Activated CD4-positive, alpha-beta T cell treated with anti-CD3 and anti-CD28 coated beads, Interleukin-2, amount 10 ng/mL, durations not matched to agents 24 days and 14 days (primary cell): ENCODE data around the gene STIM1. TPM values are rescaled to one million over a fixed set of nuclear protein-coding genes. Genes with fewer than 3 reads are reported as not detected.

Experiments
- DNase-seq: peaks from one replicate; pipeline ENCODE4 v3.0.0; 2022
- H3K27ac Mint-ChIP-seq: one replicate; pipeline ENCODE4 v1.8.0; 2022; ENCODE audit warnings: mild to moderate bottlenecking, mixed read lengths
- H3K27me3 Mint-ChIP-seq: one replicate; pipeline ENCODE4 v1.8.0; 2022; ENCODE audit warnings: mixed read lengths
- H3K36me3 Mint-ChIP-seq: one replicate; pipeline ENCODE4 v1.8.0; 2022; ENCODE audit warnings: low read depth, mild to moderate bottlenecking, mixed read lengths
- H3K4me1 Mint-ChIP-seq: one replicate; pipeline ENCODE4 v1.8.0; 2021; ENCODE audit warnings: mixed read lengths
- H3K4me3 Mint-ChIP-seq: one replicate; pipeline ENCODE4 v1.8.0; 2022; ENCODE audit warnings: mild to moderate bottlenecking, moderate library complexity, mixed read lengths
- H3K9me3 Mint-ChIP-seq: one replicate; pipeline ENCODE4 v1.8.0; 2021; ENCODE audit warnings: mixed read lengths
- intact Hi-C: fragments of 100-400 bp; cut with micrococcal nuclease; formaldehyde crosslinking; loops from one replicate; pipeline ENCODE4 v1.15.1; 2023
- total RNA-seq: library from RNA; stranded (reverse); gene quantifications from 2 replicates; pipeline ENCODE4 v1.2.3, GENCODE V29; 2022

Gene STIM1
- total RNA-seq, 1 donor from 2014 or later: 63.4 TPM

- H3K27me3 Mint-ChIP-seq: no peaks in the 10 kb centered on the region
- H3K9me3 Mint-ChIP-seq: no peaks in the 10 kb centered on the region
- intact Hi-C loops: loop anchor here (1.0 to 5.0 kb wide), 5 partner anchors 85 to 248 kb away; no protein-coding TSS in a partner anchor
- DNase-seq: peak; percentile 88
- H3K27ac Mint-ChIP-seq: peak overlapping the region; percentile 5
- peaks cover 44% of the 10 kb centered on the region for H3K4me1 Mint-ChIP-seq
- H3K4me3 Mint-ChIP-seq: no peak overlapping the region
- H3K36me3 Mint-ChIP-seq: peaks cover 35% of the 10 kb centered on the region
Observed at GRCh38 chr11:4072668-4073285, 217.3 kb downstream of the STIM1 start.

GRCh38 chr11:4074266-4074665 is 218.8 kb downstream of the STIM1 start:
- H3K9me3 Mint-ChIP-seq: no peaks in the 10 kb centered on the region
- H3K4me3 Mint-ChIP-seq: no peak overlapping the region
- H3K27ac Mint-ChIP-seq: no peak overlapping the region
- peaks cover 31% of the 10 kb centered on the region for H3K4me1 Mint-ChIP-seq
- no peak for DNase-seq
- intact Hi-C loops: loop anchor here (5.0 kb wide), 1 partner anchor 87 kb away; no protein-coding TSS in a partner anchor
- H3K27me3 Mint-ChIP-seq: no peaks in the 10 kb centered on the region
- H3K36me3 Mint-ChIP-seq: peaks cover 31% of the 10 kb centered on the region

- Mint-ChIP-seq H3K27me3 (no peaks in the 10 kb centered on the region), H3K27ac (no peak overlapping the region), H3K4me3 (no peak overlapping the region), H3K36me3 (peaks cover 34% of the 10 kb centered on the region), H3K9me3 (no peaks in the 10 kb centered on the region), H3K4me1 (peaks cover 17% of the 10 kb centered on the region)
- DNase-seq: no peak
- intact Hi-C loops: no loop called here
Observed at GRCh38 chr11:4076774-4077173, 221.3 kb downstream of the STIM1 start.

- Mint-ChIP-seq H3K4me1 (peaks cover 20% of the 10 kb centered on the region), H3K4me3 (no peak overlapping the region), H3K27me3 (no peaks in the 10 kb centered on the region), H3K27ac (peak overlapping the region; percentile 30), H3K36me3 (peaks cover 54% of the 10 kb centered on the region), H3K9me3 (no peaks in the 10 kb centered on the region)
- no peak for DNase-seq
- intact Hi-C loops: no loop called here
Observed at GRCh38 chr11:4083198-4083597, 227.7 kb downstream of the STIM1 start.

- peaks cover 29% of the 10 kb centered on the region for H3K4me1 Mint-ChIP-seq
- H3K4me3 Mint-ChIP-seq: no peak overlapping the region
- peaks cover 60% of the 10 kb centered on the region for H3K36me3 Mint-ChIP-seq
- H3K27ac Mint-ChIP-seq: no peak overlapping the region
- H3K27me3 Mint-ChIP-seq: no peaks in the 10 kb centered on the region
- H3K9me3 Mint-ChIP-seq: no peaks in the 10 kb centered on the region
- intact Hi-C loops: no loop called here
- no peak for DNase-seq
Observed at GRCh38 chr11:4084406-4085125, 229.1 kb downstream of the STIM1 start.

GRCh38 chr11:4085575-4085974 is 230.1 kb downstream of the STIM1 start:
- H3K9me3 Mint-ChIP-seq: no peaks in the 10 kb centered on the region
- intact Hi-C loops: no loop called here
- peaks cover 39% of the 10 kb centered on the region for H3K4me1 Mint-ChIP-seq
- no peak overlapping the region for H3K27ac Mint-ChIP-seq
- no peak overlapping the region for H3K4me3 Mint-ChIP-seq
- H3K27me3 Mint-ChIP-seq: no peaks in the 10 kb centered on the region
- H3K36me3 Mint-ChIP-seq: peaks cover 66% of the 10 kb centered on the region
- DNase-seq: no peak

GRCh38 chr11:4086575-4087353 is 231.3 kb downstream of the STIM1 start:
- Mint-ChIP-seq H3K27ac (peak overlapping the region; percentile 58), H3K27me3 (no peaks in the 10 kb centered on the region), H3K4me3 (no peak overlapping the region), H3K9me3 (no peaks in the 10 kb centered on the region), H3K4me1 (peaks cover 51% of the 10 kb centered on the region), H3K36me3 (peaks cover 63% of the 10 kb centered on the region)
- no peak for DNase-seq
- intact Hi-C loops: no loop called here

GRCh38 chr11:4087551-4087950 is 232.1 kb downstream of the STIM1 start:
- peaks cover 64% of the 10 kb centered on the region for H3K36me3 Mint-ChIP-seq
- H3K27ac Mint-ChIP-seq: peak overlapping the region; percentile 58
- peaks cover 59% of the 10 kb centered on the region for H3K4me1 Mint-ChIP-seq
- H3K27me3 Mint-ChIP-seq: no peaks in the 10 kb centered on the region
- H3K4me3 Mint-ChIP-seq: no peak overlapping the region
- H3K9me3 Mint-ChIP-seq: no peaks in the 10 kb centered on the region
- intact Hi-C loops: no loop called here
- no peak for DNase-seq

- peak overlapping the region; percentile 86 for H3K27ac Mint-ChIP-seq
- DNase-seq: peak; percentile 89
- intact Hi-C loops: no loop called here
- H3K4me1 Mint-ChIP-seq: peaks cover 75% of the 10 kb centered on the region
- H3K27me3 Mint-ChIP-seq: no peaks in the 10 kb centered on the region
- peak overlapping the region; percentile 81 for H3K4me3 Mint-ChIP-seq
- H3K9me3 Mint-ChIP-seq: no peaks in the 10 kb centered on the region
- H3K36me3 Mint-ChIP-seq: peaks cover 48% of the 10 kb centered on the region
Observed at GRCh38 chr11:4090258-4090657, 234.8 kb downstream of the STIM1 start.

GRCh38 chr11:4092026-4092425 is 236.6 kb downstream of the STIM1 start:
- Mint-ChIP-seq H3K36me3 (peaks cover 50% of the 10 kb centered on the region), H3K9me3 (no peaks in the 10 kb centered on the region), H3K4me3 (peak overlapping the region; percentile 81), H3K27ac (peak overlapping the region; percentile 89), H3K27me3 (no peaks in the 10 kb centered on the region), H3K4me1 (peaks cover 80% of the 10 kb centered on the region)
- intact Hi-C loops: no loop called here
- peak; percentile 83 for DNase-seq

GRCh38 chr11:4093519-4094347 is 238.3 kb downstream of the STIM1 start:
- Mint-ChIP-seq H3K27ac (peak overlapping the region; percentile 97), H3K36me3 (peaks cover 44% of the 10 kb centered on the region), H3K27me3 (no peaks in the 10 kb centered on the region), H3K4me1 (peaks cover 76% of the 10 kb centered on the region), H3K4me3 (peak overlapping the region; percentile 98), H3K9me3 (no peaks in the 10 kb centered on the region)
- DNase-seq: no peak
- intact Hi-C loops: loop anchor here (1.0 kb wide), 3 partner anchors 239 to 296 kb away; partner anchors contain the start of gene NUP98

- Mint-ChIP-seq H3K4me3 (peak within 1 kb of the TSS; percentile 98), H3K9me3 (no peaks in the 10 kb centered on the region), H3K27me3 (no peaks in the 10 kb centered on the region), H3K4me1 (peaks cover 78% of the 10 kb centered on the region), H3K36me3 (peaks cover 45% of the 10 kb centered on the region), H3K27ac (peak within 1 kb of the TSS; percentile 97)
- DNase-seq: peak; percentile 98
- intact Hi-C loops: loop anchor here (1.0 kb wide), 3 partner anchors 240 to 297 kb away; partner anchors contain the start of gene NUP98
Observed at GRCh38 chr11:4094348-4095291, 239.2 kb downstream of the STIM1 start, which contains the start of gene RRM1. Gene RRM1, plus strand, starts transcription at chr11:4094799. Its CDS starts 214 bp downstream, at chr11:4095013.
